Ovary (tissue), 3 donors: Measurements from ENCODE around the gene KICS2.

Source experiments
- CTCF ChIP-seq, 3 donors: fragments of 450-650 bp in 2 of 3; fragments of 200-600 bp in 1 of 3; IDR thresholded peaks; one replicate each; pipeline versions ENCODE4 v1.5.1 to v1.8.0; 2016 to 2022; ENCODE audit warnings: antibody characterized with exemption in 3 of 3, mild to moderate bottlenecking in 1 of 3
- EP300 ChIP-seq: sonication (generic); formaldehyde crosslinking; IDR thresholded peaks from one replicate; pipeline ENCODE4 v1.6.1; 2017; ENCODE audit warnings: antibody characterized with exemption
- POLR2A ChIP-seq: fragments of 450-650 bp; IDR thresholded peaks from one replicate; pipeline ENCODE4 v1.6.1; 2017; ENCODE audit warnings: antibody characterized with exemption, mild to moderate bottlenecking, moderate library complexity
- donor health status: DM: no; HTN: no; CAD: no.

- TF ChIP-seq CTCF (IDR thresholded peaks at IDR 0.05) (no peak), POLR2A (no peak), EP300 (no peak)
These were observed 466 bp downstream of the KICS2 start for GRCh38 chr12:64221651-64222008.
